GM19463 (cell line): ENCODE measurements around the gene SRGAP2C.
A peak's percentile ranks its signal among the peaks of the same experiment; 100 is the strongest.
"Not testable (repeated sequence)": the region's sequence is repeated elsewhere in the genome, so short reads cannot be mapped to it uniquely, and the experiment has no call there.

Experiments
- ATAC-seq: cut with Tn5 transposase; IDR thresholded peaks from one replicate; pipeline ENCODE4 v1.9.1; 2021; ENCODE audit warnings: mild to moderate bottlenecking, moderate library complexity; ENCODE audit not compliant: unreplicated experiment

Gene SRGAP2C

GRCh38 chr1:121321660-121322059 lies 136.9 kb downstream of the SRGAP2C start:
- not testable (repeated sequence) for ATAC-seq

- not testable (repeated sequence) for ATAC-seq
Observed at GRCh38 chr1:121324726-121325125, 140.0 kb downstream of the SRGAP2C start.

GRCh38 chr1:121332141-121332540 lies 147.4 kb downstream of the SRGAP2C start:
- ATAC-seq, result not testable (repeated sequence)

- not testable (repeated sequence) for ATAC-seq
Observed at GRCh38 chr1:121332599-121333562, 148.1 kb downstream of the SRGAP2C start.

GRCh38 chr1:121337958-121338357 lies 153.2 kb downstream of the SRGAP2C start:
- ATAC-seq, result peak; percentile 80

GRCh38 chr1:121339611-121340010 lies 154.8 kb downstream of the SRGAP2C start:
- peak; percentile 72 for ATAC-seq

- ATAC-seq, result not testable (repeated sequence)
Observed at GRCh38 chr1:121343311-121343906, 158.6 kb downstream of the SRGAP2C start.

- ATAC-seq, result not testable (repeated sequence)
Observed at GRCh38 chr1:121344355-121344754, 159.6 kb downstream of the SRGAP2C start.

GRCh38 chr1:121346654-121347053 lies 161.9 kb downstream of the SRGAP2C start:
- ATAC-seq, result not testable (repeated sequence)

- ATAC-seq, result not testable (repeated sequence)
Observed at GRCh38 chr1:121347476-121347875, 162.7 kb downstream of the SRGAP2C start.

- not testable (repeated sequence) for ATAC-seq
Observed at GRCh38 chr1:121348115-121348514, 163.3 kb downstream of the SRGAP2C start.

GRCh38 chr1:121349332-121349967 lies 164.7 kb downstream of the SRGAP2C start:
- ATAC-seq, result not testable (repeated sequence)

GRCh38 chr1:121355711-121356420 lies 171.1 kb downstream of the SRGAP2C start:
- not testable (repeated sequence) for ATAC-seq

- ATAC-seq, result not testable (repeated sequence)
Observed at GRCh38 chr1:121356819-121357218, 172.0 kb downstream of the SRGAP2C start.

GRCh38 chr1:121360531-121360930 lies 175.8 kb downstream of the SRGAP2C start:
- not testable (repeated sequence) for ATAC-seq

- ATAC-seq, result not testable (repeated sequence)
Observed at GRCh38 chr1:121361451-121362233, 176.9 kb downstream of the SRGAP2C start.

- not testable (repeated sequence) for ATAC-seq
Observed at GRCh38 chr1:121362234-121362883, 177.6 kb downstream of the SRGAP2C start.

GRCh38 chr1:121365316-121365715 lies 180.5 kb downstream of the SRGAP2C start:
- peak; percentile 30 for ATAC-seq

- peak; percentile 61 for ATAC-seq
Observed at GRCh38 chr1:121365723-121366122, 180.9 kb downstream of the SRGAP2C start.
